Activated naive CD4-positive, alpha-beta T cell (primary cell): ENCODE data around the gene JAKMIP2.
"Not testable (repeated sequence)": the region's sequence is repeated elsewhere in the genome, so short reads cannot be mapped to it uniquely, and the experiment has no call there.

ENCODE experiments used
- DNase-seq, 4 experiments: peaks; one replicate each; lab custom pipeline; 2025; lab: John Stamatoyannopoulos, UW

The JAKMIP2 gene

DNA sequence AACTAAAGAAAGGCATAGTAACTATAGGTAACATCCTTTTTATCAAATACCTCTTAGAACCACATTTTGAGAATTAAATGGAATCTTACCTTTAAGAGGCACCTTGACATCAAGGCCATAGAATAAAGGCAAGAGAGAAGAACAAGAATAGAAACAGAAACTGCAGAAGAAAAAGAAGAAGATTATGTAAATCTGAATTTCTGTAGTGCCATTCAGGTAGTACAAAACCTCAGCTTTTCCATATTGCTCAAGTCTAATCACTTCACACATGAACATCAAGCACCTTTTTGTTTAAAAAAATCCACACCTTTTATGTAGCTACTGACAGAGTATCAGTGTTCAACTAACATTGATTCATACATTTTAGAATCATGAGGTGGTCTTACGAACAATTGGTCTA, 180.9 kb downstream of the JAKMIP2 start:
- DNase-seq, result no peak

DNA sequence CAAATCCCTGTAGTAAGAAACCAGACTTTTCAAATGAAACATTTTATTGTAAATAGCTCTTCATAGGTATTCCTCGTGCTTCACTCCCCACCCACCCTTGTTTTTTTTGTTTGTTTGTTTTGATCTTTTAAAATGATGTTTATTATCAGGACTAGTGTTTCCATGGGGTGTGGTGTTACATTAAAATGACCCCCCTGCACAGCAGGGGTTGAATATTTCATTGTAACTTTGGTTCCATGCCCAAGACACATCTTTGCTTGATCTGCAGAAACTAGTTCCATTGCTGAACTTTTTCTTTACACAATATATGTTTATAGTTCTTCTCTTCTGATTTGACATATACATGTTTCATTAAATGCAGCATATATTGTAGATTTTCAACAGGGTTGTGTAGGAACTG, 191.4 kb downstream of the JAKMIP2 start:
- no peak for DNase-seq

DNA sequence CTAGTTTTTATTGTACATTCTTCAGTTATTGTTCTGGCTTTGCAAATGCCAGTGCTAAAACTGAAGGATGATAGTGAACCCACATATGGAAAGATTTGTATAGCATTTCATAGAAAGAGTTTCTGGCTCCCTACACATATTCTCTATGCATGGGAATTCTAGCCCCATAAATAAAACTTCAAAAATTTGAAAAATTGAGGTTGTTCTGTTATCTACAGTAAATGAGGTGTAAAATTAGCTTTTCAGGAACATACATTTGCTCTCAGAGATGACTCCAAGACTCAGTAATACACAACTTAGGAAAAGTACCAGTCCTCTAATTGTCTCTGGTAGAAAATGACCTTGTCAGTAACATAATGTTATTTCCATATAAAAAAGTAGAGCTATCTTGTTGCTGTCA, 192.4 kb downstream of the JAKMIP2 start:
- no peak for DNase-seq

DNA sequence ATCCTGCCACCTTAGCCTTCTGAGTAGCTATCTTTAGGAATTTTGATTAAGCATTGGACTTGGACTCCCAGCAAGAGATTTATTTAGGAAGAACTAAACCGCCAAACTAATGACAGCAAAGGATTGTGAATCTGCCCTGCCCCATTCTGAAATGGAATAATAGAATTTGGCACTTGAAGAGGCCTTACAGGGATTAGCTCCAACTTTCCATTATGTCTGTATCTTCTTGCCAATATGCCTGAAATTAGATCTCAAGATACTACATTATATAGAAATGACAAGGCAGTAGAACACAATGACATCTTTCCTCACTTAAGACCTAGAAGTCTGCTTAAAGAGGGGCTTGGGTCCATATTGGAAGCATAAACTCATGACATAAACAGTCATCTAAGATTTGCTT, 195.7 kb downstream of the JAKMIP2 start:
- DNase-seq, result no peak

DNA sequence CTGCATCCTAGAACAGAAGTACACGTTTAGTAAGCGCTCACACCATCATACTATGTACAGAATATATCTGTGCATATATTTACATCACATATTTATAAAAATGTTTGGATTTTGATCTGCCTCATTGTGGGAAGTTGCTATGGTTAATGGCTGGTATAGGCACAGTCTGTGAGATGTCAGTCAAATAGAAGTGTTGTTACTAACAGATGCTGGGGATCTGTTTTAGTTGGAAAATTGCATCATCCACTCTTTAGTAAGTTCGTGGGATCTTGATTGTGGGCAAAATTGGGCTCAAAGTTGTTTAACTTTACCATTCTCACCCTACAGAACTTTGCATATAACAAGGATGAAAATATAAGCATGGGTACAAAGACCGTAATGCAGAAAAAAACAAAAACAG, 196.3 kb downstream of the JAKMIP2 start:
- no peak for DNase-seq

DNA sequence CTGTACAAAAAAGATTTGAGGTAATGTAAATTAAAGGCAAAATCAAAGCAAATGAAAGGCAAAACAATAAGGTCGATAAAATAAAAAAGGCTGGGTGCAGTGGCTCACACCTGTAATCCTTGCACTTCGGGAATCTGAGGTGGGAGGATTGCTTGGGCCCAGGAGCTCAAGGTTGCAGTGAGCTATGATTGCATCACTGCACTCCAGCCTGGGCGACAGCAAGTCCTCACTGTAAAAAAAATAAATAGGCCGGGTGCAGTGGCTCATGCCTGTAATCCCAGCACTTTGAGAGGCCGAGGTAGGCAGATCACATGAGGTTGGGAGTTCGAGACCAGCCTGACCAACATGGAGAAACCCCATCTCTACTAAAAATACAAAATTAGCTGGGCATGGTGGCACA, 200.3 kb downstream of the JAKMIP2 start:
- not testable (repeated sequence) for DNase-seq

DNA sequence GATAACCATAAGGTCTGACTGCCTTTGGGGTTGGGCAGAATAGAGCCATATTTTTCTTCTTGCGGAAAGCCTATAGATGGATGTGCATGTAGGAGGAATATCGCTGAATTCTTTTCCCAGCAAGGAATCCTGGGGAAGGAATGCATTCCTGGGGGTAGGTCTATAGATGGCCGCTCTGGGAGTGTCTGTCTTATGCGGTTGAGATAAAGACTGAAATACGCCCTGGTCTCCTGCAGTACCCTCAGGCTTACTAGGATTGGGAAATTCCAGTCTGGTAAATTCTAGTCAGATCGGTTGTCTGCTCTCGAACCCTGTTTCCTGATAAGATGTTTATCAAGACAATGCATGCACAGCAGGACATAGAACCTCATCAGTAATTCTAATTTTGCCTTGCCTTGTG, 202.1 kb downstream of the JAKMIP2 start:
- DNase-seq, result not testable (repeated sequence)

DNA sequence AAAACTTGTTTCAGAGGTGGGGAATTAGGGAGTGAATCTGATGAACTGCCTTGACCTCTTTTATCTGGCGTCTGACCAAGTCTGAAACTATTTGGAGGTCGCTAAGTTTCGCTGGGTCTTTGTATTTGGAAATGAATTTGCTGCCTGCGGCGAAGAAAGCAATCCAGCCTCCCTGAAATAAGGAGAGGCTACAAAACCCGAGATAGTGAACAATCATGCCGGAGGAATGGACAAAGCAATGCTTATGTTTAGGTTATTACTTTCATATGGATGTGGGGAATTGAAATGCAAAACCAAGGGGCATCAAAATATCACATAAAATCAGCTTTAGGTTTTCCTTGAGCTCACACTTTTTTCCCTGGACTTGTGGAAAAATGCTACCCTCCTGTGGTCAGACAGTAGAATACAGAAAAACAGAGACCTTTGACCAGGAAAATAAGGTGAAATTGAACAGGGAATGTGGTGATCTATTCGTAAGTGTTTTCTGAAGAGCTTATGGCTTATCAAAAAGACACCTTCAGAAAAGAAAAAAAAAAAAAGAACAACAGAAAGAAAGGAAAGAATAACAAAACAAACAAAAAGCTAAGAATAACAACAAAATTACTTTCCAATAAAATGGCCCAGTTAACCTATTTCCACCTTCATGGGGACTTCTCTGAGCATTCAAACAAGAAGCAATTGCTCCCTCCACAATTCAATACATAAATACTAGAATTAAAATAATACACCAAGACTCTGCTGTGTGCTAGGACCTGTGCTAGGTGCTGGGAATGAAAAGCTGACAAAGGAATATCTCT, 204.1 kb downstream of the JAKMIP2 start:
- DNase-seq, result no peak

DNA sequence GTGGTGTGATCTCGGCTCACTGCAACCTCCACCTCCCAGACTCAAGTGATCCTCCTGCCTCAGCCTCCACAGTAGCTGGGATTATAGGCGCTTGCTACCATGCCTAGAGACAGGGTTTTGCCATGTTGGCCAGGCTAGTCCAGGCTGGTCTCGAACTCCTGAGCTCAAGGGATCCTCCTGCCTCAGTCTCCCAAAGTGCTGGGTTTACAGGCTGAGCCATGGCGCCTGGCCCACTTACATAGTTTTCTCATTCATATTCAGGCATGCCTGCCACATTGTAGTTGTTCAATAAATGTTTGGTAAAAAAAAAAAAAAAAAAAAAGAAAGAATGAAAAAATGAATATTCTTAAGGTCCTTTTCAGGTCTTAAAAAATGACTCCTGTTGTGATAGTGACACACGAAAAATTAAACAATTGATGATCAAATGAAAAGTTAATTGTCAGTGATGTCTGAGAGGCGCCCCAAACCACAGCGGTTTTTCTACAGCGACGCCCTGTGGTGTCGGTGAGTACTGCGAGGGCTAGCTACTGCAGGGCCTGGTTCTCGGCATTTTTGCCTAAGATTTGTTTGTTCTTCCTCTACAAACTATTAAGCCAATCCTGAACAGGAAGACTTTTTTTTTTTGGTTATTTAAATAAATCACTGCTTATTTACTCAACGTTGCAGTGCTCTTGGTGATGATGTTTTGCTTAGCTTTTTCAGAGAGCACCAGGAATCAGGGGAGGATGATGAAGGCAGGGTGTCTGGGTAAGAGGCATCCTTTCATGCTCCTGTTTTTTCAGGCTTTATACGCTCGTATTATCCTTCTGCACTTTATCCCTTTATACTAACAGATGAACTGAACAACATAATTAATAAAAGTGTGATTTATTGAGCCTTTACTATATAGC, 205.6 kb downstream of the JAKMIP2 start:
- DNase-seq, result peak in 1 of 4 experiments; percentile 1

DNA sequence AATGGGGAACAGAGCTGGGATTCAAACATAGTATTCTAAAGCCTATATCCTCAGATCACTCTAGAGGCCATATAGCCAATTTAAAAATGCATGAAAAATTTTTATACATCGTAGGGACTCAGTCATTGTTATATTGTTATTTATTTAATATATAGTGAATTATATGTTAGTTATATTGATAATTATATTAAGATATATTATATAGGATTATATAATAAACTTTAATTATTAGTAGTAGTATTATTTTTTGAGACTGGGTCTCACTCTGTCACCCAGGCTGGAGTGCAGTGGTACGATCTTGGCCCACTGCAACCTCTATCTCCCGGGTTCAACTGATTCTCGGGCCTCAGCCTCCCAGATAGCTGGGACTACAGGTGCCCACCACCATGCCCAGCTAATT, 206.9 kb downstream of the JAKMIP2 start:
- DNase-seq, result no peak

DNA sequence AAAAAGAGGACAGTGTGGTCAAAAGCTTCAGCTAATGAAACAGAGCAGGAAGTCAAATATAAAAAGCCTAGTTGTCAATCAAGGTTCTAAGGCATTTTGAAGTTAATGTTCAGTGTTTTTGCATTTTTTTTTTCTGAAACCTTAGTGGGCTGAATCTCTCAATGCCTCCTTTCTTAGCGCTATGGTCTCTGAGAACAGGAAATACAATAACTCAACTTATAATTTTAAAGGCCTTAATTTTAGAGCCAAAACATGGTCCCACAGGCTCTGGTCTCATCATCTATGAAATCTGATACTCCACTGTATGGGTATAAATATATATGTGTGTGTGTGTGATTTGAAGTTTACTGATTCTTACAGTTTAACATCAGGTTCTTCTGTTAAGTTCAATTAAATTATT, 209.3 kb downstream of the JAKMIP2 start:
- DNase-seq, result no peak

DNA sequence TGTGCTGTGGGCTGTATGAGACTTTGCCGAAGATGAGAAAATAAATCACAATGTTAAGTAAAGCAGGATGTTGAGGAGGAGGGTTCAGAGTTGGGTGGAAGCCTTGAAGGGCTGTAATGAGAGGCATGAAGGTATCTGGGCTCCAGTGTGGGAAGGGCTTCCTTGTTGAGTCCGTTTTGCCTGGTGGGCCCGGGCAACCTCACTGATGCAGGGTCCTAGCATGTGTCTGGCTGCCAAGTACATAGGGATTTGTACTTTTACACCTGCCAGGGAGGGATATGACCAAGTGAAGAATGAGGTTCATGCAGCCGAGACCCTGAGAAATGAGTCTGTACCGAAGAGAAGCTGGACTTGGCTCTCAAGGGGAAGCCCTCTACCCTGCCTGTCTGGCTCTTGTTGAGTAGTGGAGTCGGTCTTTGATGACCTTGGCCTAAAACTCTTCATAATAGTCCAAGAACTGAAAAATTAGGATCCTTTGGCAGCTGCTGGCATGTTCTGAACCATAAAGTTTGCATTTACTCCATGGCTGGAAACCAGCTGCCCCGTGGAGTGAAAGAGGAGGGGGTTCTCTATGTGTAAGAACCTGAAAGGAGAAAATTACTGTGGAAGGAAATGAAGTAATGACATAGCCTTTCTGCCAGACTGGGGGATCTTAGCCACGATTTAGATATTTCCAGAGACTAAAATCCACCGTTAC, 213.7 kb downstream of the JAKMIP2 start:
- no peak for DNase-seq

DNA sequence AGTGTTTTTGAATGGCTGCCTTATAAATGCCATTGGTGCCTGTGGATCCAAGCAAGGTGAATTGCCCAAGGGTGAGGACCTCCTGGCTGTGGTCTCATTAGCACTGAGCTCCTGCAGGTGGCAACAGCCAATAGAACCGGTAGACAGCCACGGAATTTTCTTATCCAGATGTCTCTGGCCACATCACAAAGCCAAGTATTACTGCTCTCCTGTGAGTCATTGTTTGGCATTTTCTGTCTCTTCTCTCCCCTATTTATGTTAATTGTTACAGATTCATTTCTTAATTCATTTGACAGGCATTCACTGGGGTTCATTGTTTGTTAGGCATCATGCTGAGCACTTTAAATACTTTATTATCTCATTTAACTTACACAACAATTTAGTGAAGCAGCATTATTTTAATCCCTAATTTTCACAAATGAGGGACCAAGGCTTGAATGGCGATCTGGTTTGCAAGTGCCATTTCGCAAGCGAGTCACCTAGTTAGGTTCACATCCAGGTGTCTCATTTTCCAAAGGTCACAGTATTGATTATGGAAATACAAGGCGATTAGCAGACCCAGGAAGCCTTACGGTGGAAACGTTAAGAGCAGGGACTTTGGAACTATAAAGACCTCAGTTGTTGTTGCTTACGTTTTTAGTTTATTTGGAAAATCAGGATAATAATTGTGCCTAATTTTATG, 214.5 kb downstream of the JAKMIP2 start:
- DNase-seq, result no peak

DNA sequence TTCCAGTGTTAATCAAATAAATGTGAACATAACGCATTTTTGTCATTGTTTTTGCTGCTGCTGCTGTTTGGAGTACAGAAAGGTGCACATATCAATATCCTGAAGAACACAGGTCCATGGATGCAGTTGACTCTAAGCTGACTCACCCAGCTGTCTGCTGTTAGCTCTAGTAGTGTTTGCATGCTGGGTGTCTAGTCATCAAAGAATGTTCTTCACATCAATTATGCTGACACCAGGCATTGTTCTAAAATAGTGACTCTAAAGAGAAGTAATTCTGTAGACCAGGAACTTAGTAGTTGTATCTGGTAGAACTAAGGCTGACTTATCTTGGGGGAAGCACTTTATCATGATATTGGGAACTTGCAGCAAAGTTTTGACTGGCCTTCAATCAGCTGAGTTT, 217.0 kb downstream of the JAKMIP2 start:
- DNase-seq, result no peak

DNA sequence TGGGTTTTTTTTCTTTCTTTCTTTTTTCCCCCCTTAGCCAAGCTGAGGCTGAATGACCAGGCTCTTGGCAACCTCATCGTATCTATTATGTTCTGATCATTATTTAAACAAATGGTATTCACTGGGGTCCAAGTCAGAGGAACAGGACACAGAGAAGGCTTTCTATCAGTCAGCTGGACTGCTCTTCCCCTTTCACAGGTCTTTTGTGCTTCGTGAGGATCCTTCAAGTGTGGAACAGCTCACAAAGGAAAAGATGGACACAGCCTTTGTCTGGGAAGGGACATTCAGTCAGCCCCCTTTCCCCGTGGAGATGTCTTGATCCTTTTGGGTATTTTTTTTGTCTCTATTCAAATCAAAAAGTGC, 218.4 kb downstream of the JAKMIP2 start:
- DNase-seq, result no peak

DNA sequence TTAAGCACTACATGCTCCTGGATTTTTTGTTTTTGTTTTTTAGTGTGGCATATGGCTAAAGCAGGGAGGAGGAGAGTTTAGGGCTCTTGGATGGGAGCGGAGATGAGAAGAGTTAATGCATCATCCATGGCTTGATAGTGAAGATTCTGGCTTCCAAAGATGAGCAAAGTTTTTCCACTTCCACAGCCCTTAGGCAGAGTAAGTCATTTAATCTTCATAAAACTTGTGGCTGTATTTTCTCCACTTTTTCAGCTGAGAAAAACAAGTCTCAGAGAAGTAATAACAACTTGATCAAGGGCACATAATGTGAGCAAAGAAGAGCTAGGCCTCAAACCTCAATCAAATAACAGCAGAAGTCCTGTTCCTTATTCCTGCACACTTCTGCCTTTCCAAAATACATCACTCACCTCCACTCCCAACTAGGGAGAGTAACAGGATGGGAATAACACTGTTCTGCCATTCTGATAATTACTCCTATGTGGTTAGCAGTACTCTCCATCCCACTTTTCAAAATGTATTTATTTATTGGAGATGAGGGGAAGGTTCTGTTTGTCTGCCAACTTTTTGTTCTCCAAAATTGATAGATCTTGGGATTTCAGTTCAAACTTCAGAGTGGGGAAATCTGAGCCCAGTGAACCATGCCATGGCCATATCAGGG, 218.9 kb downstream of the JAKMIP2 start:
- DNase-seq, result no peak

DNA sequence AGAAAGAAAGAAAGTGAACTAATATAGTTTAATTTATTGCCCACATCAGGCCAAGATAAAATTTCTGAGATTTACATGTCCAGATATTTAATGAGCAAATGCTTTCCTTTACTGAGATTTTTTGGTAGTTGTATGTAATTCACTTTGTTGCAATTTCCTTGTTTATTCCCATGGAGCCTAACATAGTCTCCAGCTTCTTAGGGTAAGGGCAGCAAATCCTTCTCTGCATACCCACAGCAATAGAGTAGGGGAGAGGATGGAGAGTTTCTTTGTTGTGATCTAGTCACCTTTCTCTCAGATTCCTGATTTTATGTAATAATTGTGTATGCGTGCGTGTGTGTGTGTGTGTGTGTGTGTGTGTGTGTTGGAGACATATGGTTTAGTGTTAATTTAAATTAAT, 221.1 kb downstream of the JAKMIP2 start:
- DNase-seq, result no peak

DNA sequence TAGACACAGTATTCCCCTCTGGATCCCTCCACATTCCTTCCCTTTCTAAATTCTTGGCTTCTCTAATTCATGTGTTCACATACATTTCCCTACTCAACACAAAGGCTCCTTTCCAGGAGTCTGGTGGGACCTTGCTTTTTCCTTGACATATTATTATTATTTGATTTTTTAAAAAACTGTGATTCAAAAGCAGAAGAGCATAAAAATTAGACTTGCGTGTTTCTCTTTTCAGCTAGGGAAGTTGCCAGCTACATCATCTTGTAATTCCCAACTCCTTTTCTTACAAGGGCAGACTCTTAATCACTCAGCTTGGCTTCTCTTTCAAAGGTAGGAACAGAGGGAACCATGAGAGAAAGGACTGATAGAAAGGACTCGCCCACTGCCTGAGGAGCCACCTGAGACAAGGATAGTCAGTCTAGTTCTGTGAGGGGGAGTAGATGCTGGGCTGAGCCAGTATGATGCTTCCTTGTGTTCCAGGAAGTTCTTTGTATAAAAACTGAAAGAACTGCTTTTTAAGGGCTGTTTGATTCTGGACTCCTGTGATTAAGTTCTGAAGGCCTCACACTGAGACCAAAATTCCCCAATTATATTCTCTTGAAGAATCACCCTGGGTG, 221.7 kb downstream of the JAKMIP2 start:
- DNase-seq, result no peak

DNA sequence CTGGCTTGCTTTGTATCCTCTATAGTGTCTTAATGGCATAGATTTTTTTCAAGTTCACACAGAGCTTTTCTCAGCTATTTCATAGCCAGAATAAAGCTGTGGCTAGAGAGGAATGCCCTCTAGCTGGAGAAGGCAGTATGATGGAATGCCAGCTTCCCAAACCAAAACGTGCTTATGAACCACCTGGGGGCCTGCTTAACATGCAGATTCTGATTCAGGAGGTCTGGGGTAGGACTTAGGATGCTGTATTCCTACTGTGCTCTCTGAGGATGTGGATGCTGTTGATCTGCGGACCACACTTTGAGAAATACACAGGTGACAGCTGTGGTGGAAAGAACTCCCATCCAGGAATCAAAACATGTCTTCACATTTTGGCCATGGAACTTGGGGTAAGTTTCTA, 222.8 kb downstream of the JAKMIP2 start:
- DNase-seq, result no peak

DNA sequence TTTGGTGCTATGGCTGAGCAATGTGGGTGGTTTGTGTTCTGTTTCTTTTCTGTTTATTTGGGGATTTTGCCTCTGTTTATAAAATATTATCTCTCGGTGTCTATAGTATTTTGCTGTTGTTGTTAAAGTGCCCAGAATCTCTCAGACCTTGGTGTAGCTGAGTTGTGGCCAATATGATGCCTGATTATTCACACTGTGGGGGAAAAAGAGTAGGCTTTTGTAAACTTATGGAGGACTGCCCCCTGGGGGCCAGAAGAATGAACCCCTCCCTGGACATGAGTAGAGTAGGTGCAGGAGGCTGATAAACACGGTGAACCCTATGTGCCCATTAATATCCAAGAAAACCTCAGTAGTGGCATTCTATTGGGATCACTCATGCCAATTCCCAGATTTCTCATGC, 223.7 kb downstream of the JAKMIP2 start:
- no peak for DNase-seq
